GM18517 (cell line): ENCODE results near the gene TMEM273.

Experiments
- ATAC-seq: cut with Tn5 transposase; IDR thresholded peaks from one replicate; pipeline ENCODE4 v1.9.1; 2021; ENCODE audit warnings: mild to moderate bottlenecking, moderate library complexity; ENCODE audit not compliant: unreplicated experiment

The TMEM273 gene, protein sequence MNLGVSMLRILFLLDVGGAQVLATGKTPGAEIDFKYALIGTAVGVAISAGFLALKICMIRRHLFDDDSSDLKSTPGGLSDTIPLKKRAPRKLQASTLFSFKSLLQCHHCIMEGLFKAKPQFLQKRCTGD

DNA sequence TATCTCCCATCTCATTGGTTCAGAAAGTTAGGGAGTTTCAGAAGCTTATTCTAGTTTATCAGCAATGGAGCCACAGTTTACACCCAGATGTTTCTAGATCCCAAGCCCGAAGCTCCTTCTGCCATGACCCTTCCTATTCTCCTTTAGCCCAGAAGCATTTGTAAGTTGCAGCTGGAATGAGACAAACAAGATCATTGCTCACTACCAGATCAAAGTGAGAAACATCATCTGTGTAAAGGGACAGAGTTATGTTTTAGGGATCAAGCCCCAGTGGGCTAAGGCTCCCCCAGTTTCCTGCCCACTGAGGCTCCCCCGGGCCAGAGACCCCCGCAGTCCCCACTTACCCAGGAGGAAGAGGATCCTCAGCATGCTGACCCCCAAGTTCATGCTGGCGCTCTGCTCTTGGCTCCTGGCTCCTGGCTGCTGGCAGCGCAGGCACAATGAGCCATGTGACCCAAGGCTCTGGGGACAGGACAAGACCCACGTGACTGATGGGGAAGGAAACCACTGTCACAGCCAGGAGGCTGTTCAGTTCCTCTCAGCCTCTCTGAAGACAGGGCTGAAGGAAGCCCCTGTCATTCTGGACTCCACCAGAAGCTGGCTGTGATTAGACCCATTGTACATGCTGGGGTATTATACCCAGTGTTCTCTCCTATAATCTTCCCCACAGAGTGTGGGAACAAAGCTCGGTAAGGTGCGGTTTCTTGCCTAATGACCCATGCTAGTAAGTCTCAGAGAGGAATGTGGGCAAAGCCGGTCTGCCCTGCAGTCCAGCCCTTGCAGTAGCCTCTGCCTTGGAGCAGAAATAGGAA lies at the start of gene TMEM273:
TMEM273 (minus strand) TSS at position 442 of the 812 bp plus-strand sequence; CDS start at position 387, 55 bp downstream.
- ATAC-seq, result peak; percentile 69

DNA sequence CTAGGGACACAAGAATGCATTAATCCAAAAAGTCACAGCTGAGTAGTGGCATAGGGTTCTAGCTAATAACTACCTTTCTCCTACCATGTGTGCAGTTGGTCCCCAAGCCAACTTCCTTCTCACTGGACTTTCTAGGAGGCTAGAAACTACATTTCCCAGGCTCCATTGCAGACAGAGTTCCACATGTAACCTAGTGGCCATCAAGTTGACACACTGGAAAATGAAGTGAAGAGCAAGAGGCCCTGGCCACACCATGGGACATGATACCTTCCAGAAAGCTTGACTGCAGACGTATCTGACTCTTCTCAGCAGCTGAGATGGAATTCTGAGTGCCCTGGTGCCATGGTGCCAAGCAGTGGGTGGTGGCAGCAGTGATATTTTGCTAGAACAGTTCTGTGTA lies 49.8 kb upstream of the TMEM273 start:
- no peak for ATAC-seq

DNA sequence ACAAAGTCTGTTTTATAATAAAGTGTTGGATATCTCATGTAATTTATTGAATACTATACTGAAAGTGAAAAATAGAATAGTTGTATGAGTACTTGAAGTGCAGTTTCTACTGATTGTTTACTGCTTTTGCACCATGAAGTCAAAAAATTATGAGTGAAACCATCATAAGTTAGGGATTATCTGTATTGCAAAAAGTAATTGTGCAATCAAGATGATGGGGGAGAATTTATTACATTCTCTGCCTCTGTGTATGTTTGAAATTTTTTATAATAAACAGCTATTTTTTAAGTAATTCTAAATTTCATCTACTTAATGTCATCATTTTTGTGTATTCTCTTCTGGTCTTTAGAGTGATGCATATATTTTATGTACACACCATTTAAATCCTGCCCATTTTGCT lies 47.2 kb upstream of the TMEM273 start:
- no peak for ATAC-seq

DNA sequence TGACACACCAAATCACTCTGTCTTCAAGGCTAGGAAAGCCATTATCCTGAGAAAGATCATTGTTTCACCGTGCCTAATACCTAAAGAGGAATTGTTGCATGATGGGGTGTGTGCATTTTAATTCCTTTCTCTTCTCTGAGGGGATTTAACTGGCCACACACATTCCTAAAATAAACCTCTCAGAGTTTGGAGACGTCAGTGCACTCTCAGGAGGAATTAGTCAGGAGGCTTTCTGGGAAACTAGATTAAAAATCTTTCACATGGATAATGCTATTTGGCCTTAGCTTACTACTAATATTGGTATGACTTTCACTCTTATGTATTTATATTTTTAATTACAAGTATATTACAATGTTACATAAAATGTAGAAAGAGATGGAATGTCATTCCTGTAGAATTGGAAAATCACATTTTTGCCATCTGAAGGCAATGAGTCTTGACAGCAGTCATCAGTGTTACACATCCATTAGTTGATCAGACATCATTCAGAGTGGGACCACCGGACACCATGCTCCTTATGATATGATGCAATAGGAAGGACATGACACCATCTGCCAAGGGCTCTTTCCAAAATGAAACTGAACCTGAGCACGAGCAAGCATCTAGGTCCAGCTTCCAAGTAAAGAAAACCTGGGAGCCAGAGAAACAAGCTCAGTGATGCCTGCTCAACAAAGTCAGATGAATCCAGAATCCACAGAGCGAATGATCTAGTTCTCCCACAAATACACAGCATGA lies 43.1 kb upstream of the TMEM273 start:
- ATAC-seq, result no peak

DNA sequence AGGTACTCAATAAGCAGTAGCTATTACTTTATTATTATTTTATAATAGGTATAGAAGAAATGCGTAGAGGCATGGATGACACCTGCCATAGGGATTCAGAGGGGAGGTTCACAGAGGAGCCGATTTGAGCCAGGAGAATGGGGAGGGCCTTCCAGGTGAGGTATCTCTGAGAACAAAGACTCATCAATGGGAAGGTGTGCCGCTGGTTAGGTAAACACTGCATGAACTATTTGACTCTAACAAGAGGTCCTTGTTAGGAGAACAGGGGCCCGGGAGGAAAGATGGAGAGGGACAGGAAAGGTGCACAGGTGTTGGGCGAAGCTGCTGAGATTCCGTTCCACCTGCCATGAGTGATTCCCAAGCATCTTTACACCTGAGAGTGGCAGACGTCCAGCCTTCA lies 41.8 kb upstream of the TMEM273 start:
- no peak for ATAC-seq

DNA sequence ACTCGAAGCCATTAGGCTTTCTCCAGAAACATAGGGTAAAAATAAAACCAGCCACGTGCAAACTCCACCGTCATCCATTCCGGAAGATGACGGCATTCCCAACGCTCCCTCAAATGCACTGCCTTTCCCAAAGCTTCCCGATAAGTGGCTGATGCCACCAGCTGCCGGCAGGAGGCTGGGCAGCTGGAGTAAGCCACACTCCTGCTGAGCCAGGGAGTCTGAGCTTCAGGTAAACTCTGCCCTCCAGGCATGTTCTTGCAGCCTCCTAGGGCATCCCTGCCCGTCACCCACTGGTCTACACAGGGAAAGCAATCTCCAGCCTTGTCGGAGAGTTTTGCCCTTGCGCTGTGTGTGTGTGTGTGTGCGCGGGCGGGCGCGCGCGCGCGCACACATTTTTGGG lies 40.5 kb upstream of the TMEM273 start:
- no peak for ATAC-seq

DNA sequence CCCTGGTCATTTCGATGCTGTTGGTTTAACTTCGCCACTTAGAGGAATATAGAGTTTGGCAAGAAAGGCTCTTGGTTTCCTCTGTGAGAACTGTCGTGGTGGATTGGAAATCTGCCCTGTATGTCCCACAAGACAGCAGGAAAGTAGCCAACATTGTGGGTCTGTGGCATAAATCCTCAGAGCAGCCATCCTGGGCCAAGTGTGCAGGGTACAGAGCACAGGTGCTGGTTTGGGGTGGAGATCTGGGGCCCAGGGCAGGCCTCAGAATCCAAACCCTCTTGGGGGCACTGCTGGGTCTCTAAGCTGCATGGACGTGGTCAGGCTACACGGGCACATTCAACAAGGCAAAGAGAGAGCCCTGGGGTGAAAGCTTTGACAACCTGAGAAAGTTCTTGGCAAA lies 39.2 kb upstream of the TMEM273 start:
- ATAC-seq, result no peak

DNA sequence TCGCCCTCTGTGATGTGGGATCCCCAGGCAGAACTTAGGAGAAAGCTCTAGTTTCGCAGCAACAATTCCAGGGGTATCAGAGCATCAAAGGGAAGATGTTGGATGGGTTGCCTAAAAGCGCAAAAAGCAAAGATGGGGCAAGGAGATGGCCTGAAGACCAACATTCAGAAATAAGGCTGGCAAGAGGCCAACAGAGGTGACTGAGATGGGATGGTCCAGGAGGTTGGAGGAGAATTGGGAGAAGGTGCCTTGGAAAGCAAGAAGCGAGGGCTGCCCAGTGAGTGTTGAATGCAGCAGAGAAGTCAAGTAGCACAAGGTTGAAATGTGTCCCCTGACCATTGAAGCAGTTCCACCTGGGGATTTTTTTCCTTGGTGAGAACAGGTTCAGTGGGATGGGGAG lies 38.4 kb upstream of the TMEM273 start:
- ATAC-seq, result no peak

DNA sequence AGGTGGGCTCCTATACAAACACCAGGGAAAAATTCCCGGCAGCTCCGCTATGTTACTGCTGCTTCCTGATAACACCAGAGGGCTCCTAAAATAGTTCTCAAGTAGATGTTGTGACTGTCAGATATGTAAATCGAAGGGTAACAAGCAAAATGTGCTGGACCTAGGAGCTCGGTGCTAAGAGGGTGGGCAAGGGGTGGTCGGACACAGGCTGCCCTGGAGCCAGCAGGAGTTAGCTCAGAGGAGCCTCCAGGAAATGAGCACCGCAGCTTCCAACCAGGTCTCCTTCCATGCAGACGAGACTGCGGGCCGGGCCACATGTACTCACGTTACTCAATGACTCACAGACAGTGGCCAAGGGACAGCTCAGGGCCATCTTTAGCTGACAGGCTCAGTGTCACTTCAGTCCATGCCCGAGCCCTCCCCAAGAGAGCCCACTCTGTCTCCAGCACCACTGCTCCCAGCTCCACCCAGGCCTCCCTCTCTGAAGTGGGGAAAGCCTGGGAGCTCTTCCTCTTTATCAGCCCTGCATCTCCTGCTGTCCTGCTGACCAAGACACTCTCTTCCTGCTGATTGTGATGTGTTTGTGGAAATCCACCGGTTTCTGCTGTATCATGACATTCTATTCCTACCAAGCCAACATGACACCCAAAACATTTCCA lies 37.2 kb upstream of the TMEM273 start:
- ATAC-seq, result no peak

DNA sequence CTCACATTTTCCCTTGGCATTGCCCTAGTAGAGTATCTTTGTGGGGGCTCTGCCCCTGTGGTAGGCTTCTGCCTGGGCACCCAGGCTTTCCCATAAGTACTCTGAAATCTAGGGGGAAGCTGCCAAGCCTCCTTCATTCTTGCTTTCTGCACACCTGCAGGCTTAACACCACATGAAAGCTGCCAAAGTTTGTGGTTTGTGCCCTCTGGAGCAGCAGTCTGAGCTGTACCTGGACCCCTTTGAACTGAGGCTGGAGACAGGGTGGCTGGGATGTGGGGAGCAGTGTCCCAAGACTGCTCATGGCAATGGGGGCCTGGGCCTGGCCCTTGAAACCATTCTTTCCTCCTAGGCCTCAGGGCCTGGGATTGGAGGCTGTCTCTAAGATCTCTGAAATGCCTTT lies 35.0 kb upstream of the TMEM273 start:
- no peak for ATAC-seq

DNA sequence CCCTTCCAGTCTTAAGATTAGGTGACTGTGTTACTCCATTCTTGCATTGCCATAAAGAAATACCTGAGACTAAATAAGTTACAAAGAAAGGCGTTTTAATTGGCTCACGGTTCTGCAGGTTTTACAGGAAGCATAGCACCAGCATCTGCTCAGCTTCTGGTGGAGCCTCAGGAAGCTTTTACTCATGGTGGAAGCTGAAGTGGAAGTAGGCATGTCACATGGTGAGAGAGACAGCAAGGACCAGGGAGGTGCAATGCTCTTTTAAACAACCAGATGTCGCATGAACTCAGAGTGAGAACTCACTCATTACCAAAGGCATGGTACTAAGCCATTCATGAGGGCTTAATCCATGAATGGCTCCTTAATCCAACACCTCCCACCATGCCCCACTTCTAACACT lies 34.0 kb upstream of the TMEM273 start:
- no peak for ATAC-seq

DNA sequence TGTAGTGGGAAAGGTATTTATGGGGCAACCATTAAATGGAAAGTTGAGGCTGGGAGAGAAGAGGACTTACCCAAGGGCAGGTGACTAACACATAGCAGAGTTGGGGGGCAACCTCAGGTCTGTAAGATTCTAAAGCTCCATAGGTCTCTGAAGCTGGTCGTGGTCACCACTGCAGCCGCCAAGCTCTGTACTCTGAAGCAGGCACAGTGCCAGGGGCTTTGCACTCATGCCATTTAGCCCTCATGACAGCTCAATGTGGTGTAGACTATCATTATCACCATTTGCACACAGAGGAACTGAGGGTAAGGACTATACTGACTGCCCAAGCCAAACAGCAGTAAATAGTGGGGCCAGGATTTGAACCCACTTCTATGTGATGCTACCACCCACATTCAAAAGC lies 32.5 kb upstream of the TMEM273 start:
- no peak for ATAC-seq

DNA sequence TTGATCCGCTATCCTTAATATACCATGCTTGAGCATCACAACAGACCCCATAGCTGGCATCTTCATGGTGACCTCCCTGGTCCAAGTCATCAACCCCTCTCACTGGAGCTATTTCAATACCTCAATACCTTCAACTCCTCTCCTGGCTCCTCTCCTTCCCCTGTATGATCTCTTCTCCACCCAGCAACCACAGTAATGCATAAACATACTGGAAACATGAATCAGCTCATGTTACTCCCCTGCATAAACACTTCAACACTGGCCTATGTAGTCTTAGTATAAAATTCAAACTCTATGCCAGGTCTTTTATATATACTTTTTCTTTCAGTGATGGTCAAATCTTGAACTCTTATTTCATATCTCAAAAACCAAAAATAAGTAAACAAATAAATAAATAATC lies 31.8 kb upstream of the TMEM273 start:
- no peak for ATAC-seq

DNA sequence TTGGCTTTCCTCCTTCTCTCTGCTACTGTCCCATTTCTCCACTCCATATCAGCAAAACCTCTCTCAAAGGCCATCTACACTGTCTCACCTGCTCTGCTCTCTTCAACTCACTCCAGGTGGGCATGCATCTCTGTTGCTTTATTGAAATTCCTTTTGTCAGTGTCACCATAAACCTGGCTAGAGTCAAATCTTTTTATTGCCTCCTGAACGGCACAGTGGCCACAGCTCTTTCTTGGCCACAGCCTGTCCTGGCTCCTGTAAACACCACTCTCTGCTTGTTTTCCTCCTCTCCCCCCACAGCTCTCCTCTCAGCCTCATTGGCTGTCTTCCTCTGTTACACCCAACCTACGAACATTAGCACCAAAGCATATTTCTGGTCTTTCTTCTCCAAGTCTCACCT lies 31.1 kb upstream of the TMEM273 start:
- ATAC-seq, result no peak

DNA sequence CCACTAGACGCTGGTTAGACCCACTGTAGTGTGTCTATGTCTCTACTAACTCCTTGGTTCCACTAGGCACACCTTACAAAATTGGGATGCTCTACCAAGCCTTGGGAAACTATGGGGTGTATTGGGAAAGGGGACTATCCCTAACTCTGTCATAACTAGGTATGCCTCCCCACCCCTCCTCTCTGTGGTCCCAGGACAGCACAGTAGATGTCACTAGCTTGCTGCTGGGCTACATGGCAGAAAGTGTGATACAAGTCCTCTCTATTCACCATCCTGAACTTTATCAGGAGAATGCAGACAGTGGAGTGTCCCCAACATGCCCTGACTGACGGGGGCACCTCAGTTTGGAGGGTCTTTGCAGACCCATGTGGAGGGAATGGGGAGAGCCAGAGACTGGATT lies 30.3 kb upstream of the TMEM273 start:
- ATAC-seq, result no peak

DNA sequence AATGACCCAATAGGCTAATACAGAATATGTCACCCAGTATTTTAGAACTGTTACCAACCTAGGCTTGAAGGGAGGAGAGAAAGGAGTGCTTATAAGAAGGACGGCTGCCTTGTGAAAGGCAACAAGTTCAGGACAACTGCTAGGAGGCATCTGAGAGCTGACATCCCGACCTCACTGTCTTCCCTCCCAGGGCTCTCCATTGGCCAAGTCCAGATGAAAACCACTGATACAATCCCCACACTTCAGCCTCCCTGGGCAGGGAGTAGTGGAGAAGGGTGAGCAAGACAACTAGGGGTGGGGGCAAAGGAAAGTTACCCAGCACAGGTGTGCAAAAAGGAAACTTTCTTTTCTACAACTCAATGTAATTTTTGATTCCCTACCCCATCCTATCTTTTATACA lies 29.5 kb upstream of the TMEM273 start:
- ATAC-seq, result no peak

DNA sequence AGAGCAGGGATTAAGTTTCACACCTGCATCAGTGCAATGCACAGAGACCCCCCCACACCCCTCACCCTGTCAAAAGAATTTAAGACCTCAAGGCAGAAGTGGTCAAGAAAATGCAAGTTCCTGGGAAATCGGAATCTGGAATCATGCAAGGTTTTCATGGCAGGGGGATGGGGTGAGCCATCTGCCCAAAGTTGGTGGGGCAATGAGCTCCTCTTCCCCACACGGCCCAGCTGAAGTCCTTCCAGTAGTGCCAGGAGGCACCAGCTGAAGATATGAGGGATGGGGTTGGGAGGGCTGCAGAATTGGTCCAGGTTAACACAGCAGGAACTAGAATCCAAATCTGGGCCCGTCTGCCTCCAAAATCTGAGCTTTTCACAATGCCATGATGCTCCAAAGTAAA lies 25.0 kb upstream of the TMEM273 start:
- ATAC-seq, result no peak

DNA sequence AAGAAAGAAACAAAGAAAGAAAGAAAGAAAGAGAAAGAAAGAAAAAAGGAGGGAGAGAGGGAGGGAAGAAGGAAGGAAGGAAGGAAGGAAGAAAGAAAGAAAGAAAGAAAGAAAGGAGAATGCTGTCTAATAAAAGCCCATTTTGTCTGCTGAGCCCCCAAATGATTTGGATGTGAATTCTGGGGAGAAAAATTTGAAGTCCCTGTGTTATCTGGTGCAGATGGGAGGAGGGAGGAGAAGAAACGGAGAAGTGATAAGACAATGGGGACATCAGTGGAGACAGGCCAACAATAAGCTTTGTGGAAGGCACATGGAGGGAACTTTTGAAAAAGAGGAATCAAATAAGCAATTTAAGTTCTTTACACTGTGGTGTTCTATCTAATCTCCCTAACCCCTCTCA lies 24.6 kb upstream of the TMEM273 start:
- ATAC-seq, result no peak

DNA sequence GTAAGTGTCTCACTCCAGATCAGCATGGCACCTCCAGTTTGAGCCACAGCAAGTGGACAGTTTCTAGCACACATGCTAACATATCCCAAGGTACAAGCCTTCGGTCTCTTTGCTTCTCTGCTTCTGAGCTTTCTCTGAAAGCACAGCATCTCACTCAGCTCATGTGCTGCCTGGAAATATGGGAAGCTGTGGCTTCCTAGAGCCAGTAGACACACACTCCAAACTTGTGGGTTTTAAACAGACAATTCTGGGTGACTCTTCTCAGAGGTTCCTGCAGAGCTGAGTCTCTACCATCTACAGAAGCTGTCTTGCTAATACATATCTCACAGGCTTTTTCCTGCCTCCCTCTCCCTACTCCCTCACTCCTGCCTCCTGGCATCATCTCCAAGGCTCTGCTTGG lies 23.9 kb upstream of the TMEM273 start:
- ATAC-seq, result no peak

DNA sequence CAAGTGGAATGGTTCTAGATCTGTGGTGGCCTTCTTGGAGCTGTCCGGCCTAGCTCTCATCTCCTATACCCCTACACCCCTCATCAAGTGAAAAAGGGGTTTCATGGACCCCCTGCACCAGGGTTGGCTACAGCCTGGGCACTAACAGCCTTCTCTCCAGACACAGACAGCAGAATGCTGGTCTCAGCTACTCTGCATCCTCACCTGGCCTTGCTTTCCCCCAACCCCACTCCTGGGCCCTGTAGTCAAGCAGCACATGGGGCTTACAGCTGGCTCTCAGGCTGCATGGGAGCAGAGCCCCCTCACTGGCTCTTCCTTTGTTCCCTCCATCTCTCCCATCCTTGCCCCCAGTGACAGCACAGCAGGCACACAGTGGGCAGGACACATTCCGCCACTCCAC lies 20.8 kb upstream of the TMEM273 start:
- ATAC-seq, result no peak

DNA sequence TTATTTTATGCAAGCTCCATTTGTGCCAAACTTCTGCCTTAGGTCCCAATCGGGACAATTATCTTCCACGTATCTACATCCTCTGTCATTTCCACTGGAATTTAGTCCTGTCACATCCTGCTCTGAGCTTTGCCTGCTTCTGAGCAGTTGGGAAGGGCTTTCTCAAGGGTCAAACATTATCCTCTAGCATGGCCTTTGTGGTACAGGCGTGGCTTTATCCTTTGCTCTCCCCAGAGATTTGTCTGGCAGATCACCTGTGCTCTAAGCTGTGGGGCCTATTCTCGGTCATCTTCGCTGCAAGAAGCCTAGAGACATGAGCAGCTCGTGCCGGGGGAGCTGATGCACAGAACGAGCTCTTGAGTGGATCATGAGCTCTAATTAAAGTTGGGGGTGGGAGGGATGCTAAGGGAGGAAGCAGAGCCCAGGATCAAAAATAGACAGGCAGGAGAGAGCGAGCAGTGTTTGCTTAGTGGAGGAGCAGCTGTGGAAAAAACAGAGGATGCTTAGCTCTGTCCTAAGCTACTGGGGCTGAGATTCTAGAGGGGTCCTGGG lies 19.8 kb upstream of the TMEM273 start:
- ATAC-seq, result no peak
